Bronchial epithelial cell (primary cell): Measurements from ENCODE around the gene ADAD2. TPM values are rescaled to one million over a fixed set of nuclear protein-coding genes. Genes with fewer than 3 reads are reported as not detected.

Experiments used
- DNase-seq: peaks from one replicate; pipeline ENCODE4 v3.0.0-alpha.2; 2010; ENCODE audit warnings: low read depth
- FAIRE-seq: peaks from 2 replicates; lab custom pipeline; 2011; peaks lifted over from hg19 to GRCh38; lab: Jason Lieb, UNC
- H3K27me3 ChIP-seq: 2 replicates; pipeline ENCODE4 v1.5.1; 2011; ENCODE audit warnings: low read length; ENCODE audit not compliant: control insufficient read depth, insufficient read depth
- H3K36me3 ChIP-seq: 2 replicates; pipeline ENCODE4 v1.5.1; 2011; ENCODE audit warnings: low read length; ENCODE audit not compliant: control insufficient read depth, insufficient read depth
- H3K4me3 ChIP-seq: 2 replicates; pipeline ENCODE4 v1.5.1; 2011; ENCODE audit warnings: mild to moderate bottlenecking, low read depth, low read length, control low read depth
- total RNA-seq: library from RNA; depleted of rRNA; stranded (reverse); fragments of >200 nt; gene quantifications from 2 replicates; pipeline ENCODE4 v1.2.1, GENCODE V29; 2014
- TF ChIP-seq, protein P1 (sequence below): IDR thresholded peaks from 2 replicates; pipeline ENCODE4 v1.5.1; 2011; ENCODE audit warnings: mild to moderate bottlenecking, moderate library complexity, low read length, control low read depth, inconsistent platforms; ENCODE audit not compliant: insufficient read depth, severe bottlenecking

Gene ADAD2
- total RNA-seq, result not detected in 2 replicates

DNA sequence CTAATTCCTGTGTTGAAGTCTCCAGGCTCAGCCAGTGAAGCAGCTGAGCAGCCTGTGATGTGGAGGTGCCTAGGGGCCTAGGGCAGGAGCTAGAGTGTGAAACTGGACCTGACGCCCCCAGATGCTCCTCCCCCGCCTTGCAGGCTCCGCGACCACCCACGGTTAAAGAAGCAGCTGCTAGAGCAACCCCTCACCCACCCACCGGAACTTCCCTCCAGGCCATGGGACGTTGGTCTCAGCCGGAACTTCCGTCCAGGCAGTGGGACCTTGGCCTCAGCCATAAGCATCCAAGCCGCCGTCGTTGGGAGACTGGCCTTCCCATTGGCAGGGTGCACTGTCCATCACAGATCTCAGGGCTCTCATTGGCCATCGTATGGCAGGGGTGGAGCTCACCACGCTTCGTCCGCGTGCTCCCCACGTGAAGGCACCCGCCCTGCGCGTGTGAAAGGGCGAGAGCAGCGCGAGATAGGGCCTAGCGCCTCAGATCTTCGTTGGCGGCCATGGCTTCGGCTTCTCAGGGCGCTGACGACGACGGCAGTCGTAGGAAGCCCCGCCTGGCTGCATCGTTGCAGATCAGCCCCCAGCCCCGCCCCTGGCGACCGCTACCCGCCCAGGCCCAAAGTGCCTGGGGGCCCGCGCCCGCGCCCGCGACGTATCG, at the start of gene ADAD2:
Gene ADAD2 (plus strand): TSS at position 427 of the 658 bp plus-strand sequence. CDS start 74 bp downstream, at position 501.
- DNase-seq (no peak), FAIRE-seq (no peak)
- no peaks in the 10 kb centered on the region for H3K36me3 ChIP-seq
- no peaks in the 10 kb centered on the region for H3K27me3 ChIP-seq
- no peak within 1 kb of the TSS for H3K4me3 ChIP-seq
- TF ChIP-seq, protein P1, sequence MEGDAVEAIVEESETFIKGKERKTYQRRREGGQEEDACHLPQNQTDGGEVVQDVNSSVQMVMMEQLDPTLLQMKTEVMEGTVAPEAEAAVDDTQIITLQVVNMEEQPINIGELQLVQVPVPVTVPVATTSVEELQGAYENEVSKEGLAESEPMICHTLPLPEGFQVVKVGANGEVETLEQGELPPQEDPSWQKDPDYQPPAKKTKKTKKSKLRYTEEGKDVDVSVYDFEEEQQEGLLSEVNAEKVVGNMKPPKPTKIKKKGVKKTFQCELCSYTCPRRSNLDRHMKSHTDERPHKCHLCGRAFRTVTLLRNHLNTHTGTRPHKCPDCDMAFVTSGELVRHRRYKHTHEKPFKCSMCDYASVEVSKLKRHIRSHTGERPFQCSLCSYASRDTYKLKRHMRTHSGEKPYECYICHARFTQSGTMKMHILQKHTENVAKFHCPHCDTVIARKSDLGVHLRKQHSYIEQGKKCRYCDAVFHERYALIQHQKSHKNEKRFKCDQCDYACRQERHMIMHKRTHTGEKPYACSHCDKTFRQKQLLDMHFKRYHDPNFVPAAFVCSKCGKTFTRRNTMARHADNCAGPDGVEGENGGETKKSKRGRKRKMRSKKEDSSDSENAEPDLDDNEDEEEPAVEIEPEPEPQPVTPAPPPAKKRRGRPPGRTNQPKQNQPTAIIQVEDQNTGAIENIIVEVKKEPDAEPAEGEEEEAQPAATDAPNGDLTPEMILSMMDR, result no peak

DNA sequence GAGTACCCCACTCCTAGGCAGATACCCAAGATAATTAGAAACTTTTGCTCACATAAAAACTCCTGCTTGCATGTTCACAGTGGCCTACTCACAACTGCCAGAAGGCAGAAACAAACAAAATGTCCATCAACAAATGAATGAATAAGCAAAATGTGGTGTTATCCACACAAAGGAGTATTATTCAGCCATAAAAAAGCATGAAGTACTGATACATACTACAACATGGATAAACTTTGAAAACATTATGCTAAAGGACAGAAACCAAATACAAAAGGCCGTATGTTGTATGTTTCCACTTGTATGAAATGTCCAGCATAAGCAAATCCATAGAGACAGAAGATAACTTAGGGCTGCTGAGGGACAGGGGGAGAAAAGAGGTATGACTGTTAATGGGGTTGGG, 47.9 kb upstream of the ADAD2 start:
- TF ChIP-seq, protein P1, result no peak
- FAIRE-seq, result no peak
- Histone ChIP-seq H3K4me3 (no peak overlapping the region), H3K27me3 (no peaks in the 10 kb centered on the region), H3K36me3 (no peaks in the 10 kb centered on the region)
- DNase-seq, result no peak

GRCh38 chr16:84143784-84144199, 47.2 kb upstream of the ADAD2 start:
- no peaks in the 10 kb centered on the region for H3K36me3 ChIP-seq
- H3K27me3 ChIP-seq, result no peaks in the 10 kb centered on the region
- no peak for DNase-seq
- H3K4me3 ChIP-seq, result peak overlapping the region; percentile 86
- TF ChIP-seq, protein P1, result no peak
- FAIRE-seq, result no peak

DNA sequence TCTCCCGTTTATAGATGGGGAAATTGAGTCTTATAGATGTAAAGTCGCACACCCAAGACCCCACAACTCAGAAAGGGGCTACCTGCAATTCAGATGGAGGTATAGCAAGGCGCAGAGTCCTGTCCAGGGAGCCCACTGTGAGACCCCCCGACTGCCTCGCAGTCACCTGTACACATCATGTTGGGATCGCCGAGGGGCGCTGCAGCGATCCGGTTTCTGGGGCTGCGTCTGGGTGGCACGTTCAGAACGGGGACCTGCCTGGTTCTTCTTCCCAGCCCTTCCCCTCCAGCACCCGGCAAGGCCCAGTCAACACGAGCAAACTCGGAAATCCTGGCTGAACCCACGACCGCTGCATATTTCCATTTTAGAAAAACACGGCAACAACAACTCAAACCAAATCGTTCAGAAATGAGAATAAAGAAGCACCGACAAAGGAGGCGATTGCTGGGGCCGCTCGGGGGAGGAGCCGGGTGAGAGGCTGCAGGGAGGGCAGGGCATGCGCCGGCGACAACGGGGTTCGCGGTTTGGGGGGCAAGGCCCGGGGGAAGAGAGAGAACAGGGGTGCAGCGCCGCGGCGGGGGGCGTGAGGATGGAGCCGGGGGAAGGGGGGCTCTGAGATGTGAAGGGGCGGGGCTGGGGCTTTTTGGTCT, 46.6 kb upstream of the ADAD2 start:
- no peaks in the 10 kb centered on the region for H3K36me3 ChIP-seq
- TF ChIP-seq, protein P1, result peak; percentile 17
- DNase-seq, result no peak
- peak overlapping the region; percentile 86 for H3K4me3 ChIP-seq
- FAIRE-seq, result no peak
- no peaks in the 10 kb centered on the region for H3K27me3 ChIP-seq

- Histone ChIP-seq H3K27me3 (no peaks in the 10 kb centered on the region), H3K36me3 (no peaks in the 10 kb centered on the region), H3K4me3 (peak within 1 kb of the TSS; percentile 86)
- DNase-seq (peak; percentile 55), FAIRE-seq (no peak)
- TF ChIP-seq, protein P1, result peak; percentile 31
Measured at GRCh38 chr16:84144859-84145639, 45.9 kb upstream of the ADAD2 start, which contains the start of the genes DNAAF1 and HSDL1. TSS of gene DNAAF1 (plus strand) at chr16:84145308. CDS start at chr16:84145441, 133 bp downstream. TSS of gene HSDL1 (minus strand) at chr16:84145177. CDS start at chr16:84131321, 13,856 bp downstream.
